Measurements from ENCODE around the gene ITPR1. TPM values are rescaled to one million over a fixed set of nuclear protein-coding genes. Genes with fewer than 3 reads are reported as not detected.

ITPR1 gene
- total RNA-seq, 1 experiment from 2014 or later, result 11.3 TPM

GRCh38 chr3:4568841-4569240, 75.7 kb downstream of the ITPR1 start:
- TF ChIP-seq CTCF (conservative IDR thresholded peaks at IDR 0.05) (no peak), EZH2 (IDR thresholded peaks at IDR 0.05; ENCODE audit: low read depth) (no peak)
- Histone ChIP-seq H4K20me1 (ENCODE audit: insufficient read depth) (no peaks in the 10 kb centered on the region), H3K27me3 (ENCODE audit: insufficient read depth, low read depth) (no peaks in the 10 kb centered on the region), H3K27ac (no peak overlapping the region), H3K4me3 (no peak overlapping the region), H3K4me2 (no peak overlapping the region), H2AFZ (no peak overlapping the region), H3K4me1 (replicated peaks; ENCODE audit: insufficient read depth) (peaks cover 32% of the 10 kb centered on the region), H3K9me2 (ENCODE audit: insufficient read depth) (no peaks in the 10 kb centered on the region), H3K36me3 (ENCODE audit: low read depth) (no peaks in the 10 kb centered on the region), H3F3A (ENCODE audit: insufficient read depth, low read depth) (peaks cover 13% of the 10 kb centered on the region; the same call in 1 of the 2 replicates), H3K9me3 (ENCODE audit: insufficient read depth, low read depth) (no peaks in the 10 kb centered on the region), H3K79me2 (ENCODE audit: low read depth) (no peaks in the 10 kb centered on the region)
- no peak for DNase-seq
- ChIA-PET POLR2A (ENCODE audit: unreplicated experiment) (no interaction called here), CTCF (interaction anchor here (0.6 kb wide), 1 partner anchor 234 kb away, joined by 7 read pairs; no protein-coding TSS in a partner anchor)
- no TSS peak for BruUV-seq (replicated peaks)
- intact Hi-C loops (cut with micrococcal nuclease; ENCODE audit: unreplicated experiment), result no loop called here

GRCh38 chr3:4570840-4571621, 77.9 kb downstream of the ITPR1 start:
- Histone ChIP-seq H3F3A (ENCODE audit: insufficient read depth, low read depth) (peaks cover 9% of the 10 kb centered on the region; the same call in 1 of the 2 replicates), H3K27me3 (ENCODE audit: insufficient read depth, low read depth) (no peaks in the 10 kb centered on the region), H3K9me2 (ENCODE audit: insufficient read depth) (no peaks in the 10 kb centered on the region), H3K4me3 (no peak overlapping the region), H3K36me3 (ENCODE audit: low read depth) (no peaks in the 10 kb centered on the region), H3K4me1 (replicated peaks; ENCODE audit: insufficient read depth) (peaks cover 13% of the 10 kb centered on the region), H3K27ac (no peak overlapping the region), H2AFZ (no peak overlapping the region), H3K4me2 (no peak overlapping the region), H3K79me2 (ENCODE audit: low read depth) (no peaks in the 10 kb centered on the region), H4K20me1 (ENCODE audit: insufficient read depth) (no peaks in the 10 kb centered on the region), H3K9me3 (ENCODE audit: insufficient read depth, low read depth) (no peaks in the 10 kb centered on the region)
- POLR2A ChIA-PET (ENCODE audit: unreplicated experiment), result no interaction called here
- CTCF ChIA-PET, result no interaction called here
- no peak for TF ChIP-seq EZH2 (IDR thresholded peaks at IDR 0.05; ENCODE audit: low read depth)
- TF ChIP-seq CTCF (conservative IDR thresholded peaks at IDR 0.05), result no peak
- no TSS peak for BruUV-seq (replicated peaks)
- intact Hi-C loops (cut with micrococcal nuclease; ENCODE audit: unreplicated experiment), result loop anchor here (2.0 kb wide), 1 partner anchor 78 kb away; the partner anchor contains the start of gene ITPR1
- no peak for DNase-seq

- DNase-seq, result no peak
- BruUV-seq (replicated peaks), result no TSS peak
- POLR2A ChIA-PET (ENCODE audit: unreplicated experiment), result no interaction called here
Measured at GRCh38 chr3:4571690-4572334, 78.7 kb downstream of the ITPR1 start.

More at GRCh38 chr3:4571690-4572334, 78.7 kb downstream of the ITPR1 start:
- H3K9me2 ChIP-seq (ENCODE audit: insufficient read depth), result no peaks in the 10 kb centered on the region
- no peaks in the 10 kb centered on the region for H3K79me2 ChIP-seq (ENCODE audit: low read depth)
- no peaks in the 10 kb centered on the region for H3K9me3 ChIP-seq (ENCODE audit: insufficient read depth, low read depth)
- H2AFZ ChIP-seq, result no peak overlapping the region
- peaks cover 5% of the 10 kb centered on the region for H3K4me1 ChIP-seq (replicated peaks; ENCODE audit: insufficient read depth)
- H3K4me3 ChIP-seq, result no peak overlapping the region
- intact Hi-C loops (cut with micrococcal nuclease; ENCODE audit: unreplicated experiment), result loop anchor here (2.0 kb wide), 1 partner anchor 79 kb away; the partner anchor contains the start of gene ITPR1
- H3K27ac ChIP-seq, result no peak overlapping the region
- no peak for TF ChIP-seq CTCF (conservative IDR thresholded peaks at IDR 0.05)
- no peak for TF ChIP-seq EZH2 (IDR thresholded peaks at IDR 0.05; ENCODE audit: low read depth)
- peaks cover 4% of the 10 kb centered on the region; the same call in 1 of the 2 replicates for H3F3A ChIP-seq (ENCODE audit: insufficient read depth, low read depth)
- no peaks in the 10 kb centered on the region for H3K27me3 ChIP-seq (ENCODE audit: insufficient read depth, low read depth)
- H3K36me3 ChIP-seq (ENCODE audit: low read depth), result no peaks in the 10 kb centered on the region
- no peaks in the 10 kb centered on the region for H4K20me1 ChIP-seq (ENCODE audit: insufficient read depth)
- H3K4me2 ChIP-seq, result no peak overlapping the region
- CTCF ChIA-PET, result no interaction called here

Data from PC-9 (cell line).